Hematopoietic multipotent progenitor cell (in vitro differentiated cells): ENCODE results near the gene CCDC9. TPM values are rescaled to one million over a fixed set of nuclear protein-coding genes. Genes with fewer than 3 reads are reported as not detected.
"Not testable (repeated sequence)": the region's sequence is repeated elsewhere in the genome, so short reads cannot be mapped to it uniquely, and the experiment has no call there.

Experiments used
- DNase-seq, 3 donors: peaks; one replicate each; pipeline ENCODE4 v3.0.0-alpha.2; 2011 to 2015; ENCODE audit warnings: low read depth in 2 of 3, low spot score in 2 of 3
- total RNA-seq: library from RNA; depleted of rRNA; stranded (reverse); fragments of >200 nt; gene quantifications from one replicate; pipeline ENCODE4 v1.2.3, GENCODE V29; 2012

Gene CCDC9
- total RNA-seq, 1 donor = 6.5 TPM

GRCh38 chr19:47258895-47259555 lies 2.7 kb downstream of the CCDC9 start:
- DNase-seq = no peak

GRCh38 chr19:47260476-47260875 lies 4.2 kb downstream of the CCDC9 start:
- DNase-seq = no peak

GRCh38 chr19:47261946-47262793 lies 5.8 kb downstream of the CCDC9 start:
- DNase-seq = peak in 1 of 3 donors; percentile 64

- no peak for DNase-seq
Measured at GRCh38 chr19:47264629-47265028, 8.3 kb downstream of the CCDC9 start.

- DNase-seq = no peak
Measured at GRCh38 chr19:47266401-47266941, 10.1 kb downstream of the CCDC9 start.

GRCh38 chr19:47267350-47267759 lies 11.0 kb downstream of the CCDC9 start:
- DNase-seq = no peak

- no peak for DNase-seq
Measured at GRCh38 chr19:47268028-47268427, 11.7 kb downstream of the CCDC9 start.

- no peak for DNase-seq
Measured at GRCh38 chr19:47269596-47269995, 13.3 kb downstream of the CCDC9 start.

GRCh38 chr19:47270408-47270807 lies 14.1 kb downstream of the CCDC9 start:
- no peak for DNase-seq

- DNase-seq = no peak
Measured at GRCh38 chr19:47271949-47272348, 15.6 kb downstream of the CCDC9 start.

- peak in 1 of 3 donors; percentile 30 for DNase-seq
Measured at GRCh38 chr19:47272448-47273312, 16.4 kb downstream of the CCDC9 start.

- DNase-seq = peak; percentile 67 to 93 (median 88)
Measured at GRCh38 chr19:47273313-47274070, 17.2 kb downstream of the CCDC9 start.

- DNase-seq = peak; percentile 94 to 99 (median 94)
Measured at GRCh38 chr19:47274071-47274890, 18.0 kb downstream of the CCDC9 start, which contains the start of gene INAFM1. Gene INAFM1, plus strand, starts transcription at chr19:47274885. Its CDS starts 35 bp downstream, at chr19:47274920.

- DNase-seq = no peak
Measured at GRCh38 chr19:47274891-47275761, 18.8 kb downstream of the CCDC9 start.

GRCh38 chr19:47275791-47276461 lies 19.6 kb downstream of the CCDC9 start:
- DNase-seq = no peak

GRCh38 chr19:47276513-47276912 lies 20.2 kb downstream of the CCDC9 start:
- DNase-seq = not testable (repeated sequence)

- peak in 1 of 3 donors; percentile 50 for DNase-seq
Measured at GRCh38 chr19:47280183-47280797, 24.0 kb downstream of the CCDC9 start.
